Activated CD4-positive, alpha-beta T cell treated with anti-CD3 and anti-CD28 coated beads, Interleukin-2, Interleukin-4, amounts not matched to agents 100 ng/mL and 50 ng/mL, durations not matched to agents 16 hours and 8 hours (primary cell): ENCODE measurements around the gene RFTN1.
"Not testable (repeated sequence)": the region's sequence is repeated elsewhere in the genome, so short reads cannot be mapped to it uniquely, and the experiment has no call there.

Experiments used
- DNase-seq: peaks from one replicate; pipeline ENCODE4 v3.0.0-alpha.2; 2020; ENCODE audit warnings: low spot score

RFTN1 gene

DNA sequence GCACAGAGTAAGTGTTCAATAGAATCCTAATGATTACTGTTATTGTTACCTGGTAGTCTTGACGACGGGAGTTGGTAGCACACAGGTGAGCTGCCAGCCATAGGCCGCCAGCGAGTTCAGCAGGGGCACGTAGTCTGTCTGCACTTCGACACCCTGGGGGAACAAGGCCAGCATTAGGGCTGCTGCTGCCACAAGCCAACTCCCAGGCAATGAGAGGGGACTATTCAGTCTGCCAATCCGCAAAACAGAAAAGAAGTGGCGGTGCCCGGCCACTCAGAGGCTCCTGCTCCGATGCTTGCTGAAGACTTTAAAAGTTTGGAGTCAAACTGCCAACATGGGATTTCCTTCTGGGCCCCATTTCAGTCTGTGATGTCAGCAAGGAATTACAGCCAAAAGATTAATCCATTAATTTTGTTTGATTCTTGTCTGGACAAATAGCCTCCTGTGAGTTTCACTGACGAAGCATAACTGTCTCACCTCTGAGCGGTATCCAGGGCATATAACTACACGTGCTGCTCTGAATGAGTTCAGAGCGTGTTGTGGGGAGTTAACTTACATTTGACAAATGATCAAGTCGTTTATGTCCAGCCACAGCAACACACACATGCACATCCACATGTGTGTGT lies 186.7 kb downstream of the RFTN1 start:
- DNase-seq, result no peak

DNA sequence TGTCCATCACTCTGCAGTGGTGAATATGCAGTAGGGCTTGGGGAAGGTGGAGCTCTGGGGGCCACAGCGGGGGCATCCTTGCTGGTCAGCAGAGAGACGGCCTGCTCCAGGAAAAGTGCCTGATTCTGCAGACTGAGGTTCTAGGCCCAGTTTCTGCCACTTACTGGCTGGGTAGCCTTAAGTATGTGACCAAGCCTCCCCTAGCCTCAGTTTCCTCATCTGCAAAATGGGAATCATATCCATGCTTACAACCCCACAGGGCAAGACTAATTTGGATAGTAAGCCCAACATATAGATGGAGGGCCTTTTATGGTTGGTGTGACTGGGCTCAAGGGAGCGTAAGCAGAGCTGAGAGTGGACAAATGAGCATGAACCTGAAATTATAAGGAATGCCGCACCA lies 187.6 kb downstream of the RFTN1 start:
- no peak for DNase-seq

DNA sequence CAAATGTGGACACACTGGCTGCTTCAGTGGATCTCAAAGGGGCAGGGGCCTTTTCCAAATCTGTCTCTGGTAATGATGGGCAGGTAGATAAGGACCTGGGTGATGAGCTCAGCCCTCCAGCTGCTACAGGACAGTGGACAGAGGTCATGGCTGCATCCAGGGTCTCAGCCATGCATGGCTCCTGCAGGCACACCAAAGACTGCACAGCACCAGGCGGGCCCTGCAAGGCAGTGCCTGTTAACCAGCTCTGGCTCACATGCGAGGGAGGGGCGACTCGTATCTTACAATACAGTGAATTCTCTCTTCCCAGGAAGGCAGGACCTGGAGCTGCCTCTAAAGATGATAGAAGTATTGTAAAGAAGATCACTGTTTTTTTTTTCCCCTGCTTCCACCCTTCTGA lies 189.8 kb downstream of the RFTN1 start:
- DNase-seq, result no peak

DNA sequence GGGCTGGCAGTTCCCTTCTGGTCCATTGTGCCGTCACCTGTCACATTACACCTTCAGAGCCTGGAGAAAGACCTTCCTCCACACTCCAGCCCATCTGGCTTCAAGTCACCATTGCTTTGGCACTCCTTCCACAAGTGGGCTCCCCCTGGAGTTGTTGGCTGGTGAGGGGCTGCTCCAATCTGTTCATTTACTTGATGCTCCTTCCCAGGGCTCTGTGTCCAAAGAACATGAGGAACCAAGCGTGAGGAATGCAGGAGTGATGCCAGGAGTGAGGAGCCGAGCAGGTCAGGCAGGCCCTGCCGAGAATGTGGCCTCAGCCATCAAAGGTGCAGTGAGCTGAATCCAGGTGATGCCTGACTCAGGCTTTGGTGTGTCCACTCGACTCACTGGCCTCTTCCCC lies 191.3 kb downstream of the RFTN1 start:
- no peak for DNase-seq

DNA sequence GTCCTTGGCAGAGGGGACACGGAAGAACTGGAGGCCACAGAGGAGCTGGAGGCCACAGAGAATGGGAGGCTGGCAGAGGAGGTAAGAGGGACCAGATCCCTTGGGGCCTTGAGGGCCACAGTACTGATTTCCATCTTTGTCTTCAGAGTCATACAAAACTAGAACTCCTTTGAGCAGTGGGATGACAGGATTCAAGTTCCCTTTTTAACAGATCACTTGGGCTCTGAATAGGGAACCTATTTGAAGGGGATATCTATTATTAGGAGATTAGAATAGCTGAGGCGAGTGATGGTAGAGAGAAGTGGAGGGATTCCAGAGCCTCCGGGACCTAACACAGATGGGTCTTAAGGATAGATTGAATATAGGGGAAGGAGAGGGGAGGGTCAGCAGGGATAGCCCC lies 192.8 kb downstream of the RFTN1 start:
- no peak for DNase-seq

DNA sequence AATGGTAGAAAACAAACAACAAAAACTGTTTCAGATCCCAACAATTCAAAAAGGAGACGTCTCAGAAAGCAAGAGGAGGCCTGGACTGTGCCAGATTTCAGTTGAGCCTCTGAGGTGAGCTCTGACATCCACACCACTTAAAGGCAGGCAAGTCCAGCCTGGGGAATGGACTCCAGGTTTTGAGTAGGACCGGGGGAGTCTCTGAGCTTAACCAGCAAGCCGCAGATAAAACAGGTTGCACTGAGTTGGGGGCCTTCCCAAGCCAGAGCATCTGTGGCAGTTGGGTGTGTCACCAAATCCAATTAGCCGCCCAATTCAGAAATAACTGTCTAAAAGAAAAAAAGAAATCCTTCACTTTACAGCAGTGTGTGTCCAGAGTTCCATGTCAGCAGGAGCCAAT lies 193.8 kb downstream of the RFTN1 start:
- DNase-seq, result no peak

DNA sequence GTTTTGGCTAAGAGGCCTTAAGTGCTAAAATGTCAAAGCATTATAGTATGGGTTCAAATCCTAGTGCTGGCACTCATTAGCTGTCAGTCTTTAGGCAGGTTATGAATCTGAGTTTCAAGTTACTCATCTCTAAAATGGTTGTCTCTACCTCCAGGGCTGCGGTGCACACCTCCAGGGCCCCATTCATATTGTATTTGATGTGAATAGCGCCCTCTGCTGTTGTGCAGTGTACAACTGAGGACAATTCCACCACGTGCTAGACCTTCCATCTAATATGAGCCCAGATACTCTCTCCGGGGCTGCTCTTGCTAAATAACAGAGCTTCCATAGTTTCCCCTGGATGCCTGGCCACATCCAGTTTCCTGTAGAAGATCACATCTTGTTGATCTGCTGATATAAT lies 194.2 kb downstream of the RFTN1 start:
- peak; percentile 94 for DNase-seq

DNA sequence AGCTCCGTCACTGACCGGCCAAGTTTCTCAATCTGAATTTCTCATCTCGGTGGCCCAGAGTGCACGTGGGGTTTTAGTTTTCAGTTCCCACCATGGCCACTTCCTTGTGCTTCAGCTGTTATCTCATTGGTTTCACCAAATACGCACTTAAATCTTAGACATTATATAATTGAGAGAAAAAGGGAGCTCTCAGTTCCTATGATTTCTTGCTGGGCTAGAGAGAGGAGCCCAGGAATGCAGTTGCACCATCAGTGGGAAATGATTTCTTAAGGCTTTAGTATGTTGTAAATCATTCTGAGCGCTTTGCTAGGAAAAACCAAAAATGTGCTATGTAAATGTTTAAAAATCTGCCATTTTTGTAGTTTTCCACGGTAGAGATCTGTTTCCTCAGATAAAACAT lies 195.3 kb downstream of the RFTN1 start:
- no peak for DNase-seq

DNA sequence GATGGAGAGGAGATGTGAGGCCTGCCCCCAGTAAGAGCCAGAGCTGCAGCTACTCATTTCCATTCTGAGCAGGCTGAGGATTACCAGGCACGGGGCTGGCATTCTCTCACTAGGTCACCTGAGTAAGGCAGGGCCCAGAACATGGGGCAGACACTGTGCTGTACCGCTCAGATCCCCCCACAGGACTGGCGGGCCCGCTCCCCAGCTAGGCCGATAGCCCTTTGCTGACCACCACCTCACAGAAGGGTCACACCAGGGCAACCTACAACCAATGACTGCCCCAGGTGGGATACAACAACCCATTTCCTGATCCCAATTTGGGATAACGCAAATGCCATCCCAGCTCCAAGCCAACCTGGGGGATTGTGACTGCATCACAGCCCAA lies 195.9 kb downstream of the RFTN1 start:
- DNase-seq, result no peak

DNA sequence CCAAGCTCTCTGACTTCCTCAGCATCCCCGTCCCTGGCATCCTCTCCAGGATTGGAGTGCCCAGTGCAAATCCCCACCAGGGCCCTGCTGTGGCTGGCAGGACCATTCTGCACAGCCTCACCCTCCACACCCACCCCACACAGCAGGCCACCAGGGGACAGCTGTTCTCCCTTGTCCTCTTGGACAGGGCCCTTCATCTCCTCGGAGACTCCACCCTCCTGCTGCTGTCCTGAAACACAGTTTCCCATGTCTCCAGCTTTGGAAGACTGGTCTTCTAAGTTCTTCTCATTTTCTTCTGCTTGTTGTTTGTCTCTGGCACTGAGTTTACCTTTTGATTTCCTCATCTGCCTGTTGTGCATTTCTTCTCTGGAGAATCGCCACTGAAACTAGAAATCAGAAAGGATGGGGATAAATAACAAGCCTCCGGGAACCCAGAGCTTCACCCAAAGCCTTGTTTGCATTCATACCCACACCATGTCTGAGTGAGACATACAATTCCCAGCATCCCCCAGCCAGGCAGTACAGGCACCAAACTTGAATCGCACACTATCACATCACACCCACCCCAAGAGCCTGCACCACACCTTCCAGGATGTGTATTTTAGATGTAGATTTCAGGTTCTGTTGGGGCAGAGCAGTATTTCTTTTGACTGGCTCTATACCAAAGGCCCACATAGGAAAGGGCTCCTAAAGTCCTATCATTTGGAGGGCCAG lies 196.5 kb downstream of the RFTN1 start:
- no peak for DNase-seq

DNA sequence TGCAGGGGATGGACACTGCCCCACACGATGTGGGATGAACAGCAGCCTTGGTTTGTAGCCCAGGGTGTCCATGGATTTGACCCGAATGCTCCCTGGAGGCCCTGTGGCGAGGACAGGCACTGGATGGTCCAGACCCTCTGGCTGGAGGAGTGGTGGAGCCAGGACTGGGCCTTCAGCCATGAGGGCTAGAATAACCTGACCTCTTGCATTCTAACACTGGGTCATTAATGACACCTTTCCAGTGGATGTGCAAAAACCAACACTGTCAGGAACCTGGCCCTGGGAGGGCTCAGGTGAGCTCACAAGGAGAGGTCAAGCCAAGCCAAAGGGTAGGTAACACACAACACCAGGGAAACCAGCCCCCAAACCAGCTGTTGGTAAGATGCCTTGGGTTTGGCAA lies 197.1 kb downstream of the RFTN1 start:
- no peak for DNase-seq

DNA sequence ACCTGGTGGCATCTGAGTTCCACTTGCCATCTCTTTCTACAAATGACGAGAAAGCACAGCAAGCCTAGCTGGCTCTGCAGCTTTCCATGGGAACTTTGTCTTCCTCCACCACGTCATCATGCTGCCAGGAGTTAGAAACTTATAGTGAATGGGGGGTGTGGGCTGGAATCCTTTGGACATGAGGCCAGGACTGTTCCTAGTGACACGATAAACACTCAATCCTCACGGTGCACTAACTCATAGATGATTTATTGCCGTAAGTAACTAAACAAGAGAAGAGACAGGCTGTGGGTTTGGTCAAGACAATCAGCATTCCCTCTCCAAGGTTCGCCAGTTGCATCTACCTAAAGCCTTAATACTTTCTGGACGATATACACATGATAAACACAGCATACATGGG lies 197.9 kb downstream of the RFTN1 start:
- DNase-seq, result no peak

DNA sequence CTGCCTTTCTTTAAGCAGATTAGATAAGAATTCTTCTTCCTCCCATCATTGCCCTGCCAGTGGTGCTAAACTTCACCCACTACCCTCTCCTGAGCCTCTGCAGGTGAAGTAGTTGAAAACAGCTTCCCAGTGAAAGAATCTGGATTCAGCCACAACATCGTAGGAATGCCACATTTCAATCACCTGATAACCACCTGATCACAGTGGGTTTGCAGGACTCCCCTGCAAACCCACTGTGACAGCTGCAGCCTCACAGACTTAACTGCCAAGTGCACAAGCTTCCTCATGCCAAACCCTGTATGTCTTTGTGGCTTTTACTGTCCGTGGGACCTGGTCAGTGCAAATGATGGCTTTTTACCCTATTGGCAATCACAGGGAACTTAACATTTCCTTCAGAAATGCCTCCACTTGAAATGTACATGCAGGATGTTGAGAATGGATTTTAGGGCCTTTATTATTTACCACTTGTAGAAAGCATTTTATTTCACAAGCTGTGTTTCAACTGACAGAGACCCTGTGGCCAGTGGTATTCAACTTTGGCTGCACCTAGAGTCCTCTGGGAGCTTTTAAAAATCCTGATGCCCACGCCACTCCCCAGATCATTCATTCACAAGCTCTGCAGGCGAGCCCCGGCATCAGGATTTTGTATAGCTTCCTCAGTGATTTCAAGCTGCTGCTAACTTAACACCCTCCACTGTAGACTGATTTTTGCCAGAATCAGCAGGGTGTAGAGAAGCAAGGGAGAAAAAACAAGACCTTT lies 199.4 kb downstream of the RFTN1 start:
- DNase-seq, result no peak

DNA sequence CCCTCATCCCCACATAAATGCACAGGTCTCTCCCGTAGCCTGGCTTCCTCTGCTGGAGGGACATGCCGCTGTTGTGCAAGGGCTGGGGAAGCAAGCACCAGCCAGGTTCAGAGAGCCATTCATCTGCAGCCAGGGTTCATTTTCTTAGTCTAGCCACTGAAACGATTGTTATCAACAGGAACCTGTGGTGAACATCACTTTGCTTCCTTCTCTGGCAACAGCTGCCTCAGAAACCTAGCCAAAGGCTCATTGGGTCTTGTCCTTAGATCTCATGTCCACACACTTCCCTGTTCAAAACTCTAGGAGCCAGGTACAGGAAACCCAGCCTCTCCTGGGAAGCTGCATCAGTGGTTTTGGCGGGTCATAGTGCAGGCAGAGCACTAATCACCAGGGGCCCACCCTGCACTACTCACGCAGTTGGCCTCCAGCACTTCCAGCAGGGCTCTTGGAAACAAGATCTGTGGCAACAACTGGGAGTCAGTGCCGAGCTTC lies 201.5 kb downstream of the RFTN1 start:
- DNase-seq, result peak; percentile 86

DNA sequence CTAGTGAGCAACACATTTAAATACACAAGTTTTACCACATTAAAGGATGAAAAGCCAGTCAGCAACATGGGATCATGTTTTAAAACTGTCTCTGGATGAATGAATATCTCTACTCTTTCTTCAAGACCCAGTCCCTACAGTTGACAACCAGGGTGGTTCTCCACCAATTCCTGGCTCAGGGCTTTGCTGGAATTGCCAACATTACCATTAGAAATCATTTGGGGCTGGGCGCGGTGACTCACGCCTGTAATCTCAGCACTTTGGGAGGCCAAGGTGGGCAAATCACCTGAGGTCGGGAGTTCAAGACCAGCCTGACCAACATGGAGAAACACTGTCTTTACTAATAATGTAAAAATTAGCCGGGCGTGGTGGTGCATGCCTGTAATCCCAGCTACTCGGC lies 203.0 kb downstream of the RFTN1 start:
- DNase-seq, result not testable (repeated sequence)

DNA sequence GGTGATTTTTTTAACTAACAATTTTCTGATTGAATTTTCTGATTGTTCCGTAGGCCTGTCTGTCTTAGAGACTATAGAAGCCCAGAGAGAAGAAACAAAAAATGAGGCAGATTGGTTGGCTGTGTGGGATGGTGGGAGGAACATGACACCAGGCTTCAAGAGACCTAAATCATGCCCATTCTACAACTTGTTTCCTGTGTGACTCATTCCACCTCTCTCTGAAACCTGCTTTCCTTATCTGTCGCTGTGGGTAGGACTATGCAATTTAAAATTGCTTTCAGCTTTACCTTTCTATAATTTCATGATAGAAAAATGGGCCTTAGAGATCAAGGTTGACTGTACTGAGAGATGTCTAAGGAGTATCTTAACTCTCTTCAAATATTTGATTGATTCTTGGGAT lies 203.9 kb downstream of the RFTN1 start:
- peak; percentile 90 for DNase-seq

DNA sequence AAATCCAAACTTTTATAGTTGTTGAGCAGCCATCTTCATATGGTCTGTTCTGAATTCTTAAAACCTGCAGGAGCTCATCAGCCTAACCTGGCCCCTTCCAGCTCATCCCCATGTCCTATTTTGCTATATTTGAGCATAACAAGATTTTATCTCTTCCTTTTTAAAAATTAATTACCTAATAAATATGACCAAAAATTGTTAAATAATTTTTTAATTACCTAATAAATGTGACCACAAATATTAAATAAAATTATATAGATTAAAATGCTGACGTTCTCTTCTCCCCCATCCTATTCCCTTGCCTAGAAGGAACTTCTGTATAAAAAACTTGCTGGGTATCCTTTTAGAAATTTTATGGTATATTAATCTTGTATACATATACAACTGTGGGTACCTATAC lies 204.8 kb downstream of the RFTN1 start:
- DNase-seq, result no peak

DNA sequence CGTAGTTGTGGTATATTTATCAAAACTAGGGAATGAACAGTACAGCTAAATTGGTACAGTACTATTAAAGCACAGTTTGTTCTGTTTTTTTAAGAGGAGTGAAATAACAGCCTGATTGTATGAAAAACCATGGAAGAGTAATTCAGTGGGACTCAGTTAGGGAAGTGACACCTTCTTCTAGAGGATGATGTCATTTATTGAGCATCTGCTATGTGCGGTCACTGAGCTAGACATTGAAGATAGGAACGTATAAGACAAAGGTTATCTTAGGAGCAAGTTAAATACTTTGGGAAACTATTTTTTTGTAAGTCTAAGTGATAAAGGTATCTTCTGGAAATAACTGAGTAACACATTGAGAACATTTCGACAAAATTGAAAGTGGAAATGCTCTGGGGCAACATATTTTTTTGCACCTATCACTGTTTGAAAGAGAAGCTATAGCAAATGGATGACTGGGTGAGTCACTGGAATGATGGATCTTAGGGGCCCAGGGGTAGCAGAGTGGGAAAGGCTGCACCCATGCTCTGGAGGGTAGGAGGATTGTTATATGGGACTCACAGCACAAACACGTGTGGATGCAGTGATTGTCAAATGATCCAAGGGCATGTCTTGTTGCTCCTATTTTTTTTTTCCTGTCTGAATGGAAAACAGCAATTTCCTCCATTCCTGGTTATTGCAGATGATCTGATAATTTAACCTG lies 205.5 kb downstream of the RFTN1 start:
- DNase-seq, result no peak

DNA sequence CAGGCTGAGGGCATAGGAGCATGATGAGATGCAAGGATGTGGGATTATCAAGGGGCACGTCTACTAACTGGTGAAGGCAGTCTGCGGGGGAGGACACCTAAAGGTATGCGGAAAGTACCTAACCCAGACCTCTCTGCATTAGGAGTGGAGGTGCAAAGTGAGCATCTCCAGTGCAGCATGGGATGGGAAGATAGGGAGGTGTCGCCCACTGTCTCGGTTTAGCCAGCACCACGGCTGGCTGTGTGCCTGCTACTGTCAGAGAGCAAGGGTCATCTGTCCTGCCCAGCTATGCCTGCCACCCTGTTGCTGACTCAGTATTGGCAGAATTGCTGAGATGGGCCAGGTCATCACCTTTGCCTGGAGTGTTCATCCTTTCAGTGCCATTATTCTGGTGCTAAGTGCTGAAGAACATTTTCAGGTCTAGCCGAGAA lies 208.4 kb downstream of the RFTN1 start:
- no peak for DNase-seq

DNA sequence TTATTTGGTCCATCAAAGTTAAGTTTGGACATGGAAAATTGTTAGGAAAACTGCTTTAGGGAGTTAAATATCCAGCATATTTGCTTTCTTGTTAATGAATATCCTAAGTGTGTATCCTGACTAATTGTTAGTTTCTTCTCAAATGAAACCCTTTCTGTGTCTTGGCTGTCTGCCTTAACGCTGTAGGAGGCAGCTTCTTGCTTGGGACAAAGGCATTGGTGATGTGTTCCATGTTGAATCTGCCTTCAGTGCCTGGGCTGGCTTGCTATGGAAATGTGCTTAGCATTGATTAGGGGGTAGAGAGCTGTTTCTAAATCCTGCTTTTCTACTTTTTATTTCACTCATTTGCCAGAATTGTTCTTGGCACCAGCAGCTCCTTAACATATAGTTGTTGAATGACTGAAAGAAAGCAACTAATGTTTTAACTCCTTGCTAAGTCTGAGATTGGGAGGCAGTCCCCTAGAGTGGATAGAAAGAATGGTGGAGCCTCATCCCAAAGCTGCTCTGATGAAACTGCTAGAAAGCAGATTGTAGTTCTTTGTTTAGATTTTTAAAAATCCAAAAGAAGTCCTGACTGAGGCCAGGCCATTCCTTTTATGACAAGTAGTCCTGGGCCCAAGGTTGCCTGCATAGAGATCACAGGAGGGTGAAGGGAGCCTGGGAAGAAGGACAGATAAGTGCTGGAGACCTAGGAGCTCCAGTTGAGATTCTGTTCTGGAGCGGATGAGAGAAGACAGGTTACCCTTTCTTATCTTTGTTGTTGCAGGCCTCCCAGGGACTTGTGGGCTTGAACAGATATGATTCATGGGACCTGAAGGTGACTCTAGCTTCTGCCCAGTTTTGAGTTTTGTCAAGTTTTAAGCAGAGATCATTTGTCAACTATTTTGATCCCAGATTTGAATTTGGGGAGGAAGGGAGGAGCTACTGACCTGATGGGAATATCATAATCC lies 209.2 kb downstream of the RFTN1 start:
- no peak for DNase-seq

DNA sequence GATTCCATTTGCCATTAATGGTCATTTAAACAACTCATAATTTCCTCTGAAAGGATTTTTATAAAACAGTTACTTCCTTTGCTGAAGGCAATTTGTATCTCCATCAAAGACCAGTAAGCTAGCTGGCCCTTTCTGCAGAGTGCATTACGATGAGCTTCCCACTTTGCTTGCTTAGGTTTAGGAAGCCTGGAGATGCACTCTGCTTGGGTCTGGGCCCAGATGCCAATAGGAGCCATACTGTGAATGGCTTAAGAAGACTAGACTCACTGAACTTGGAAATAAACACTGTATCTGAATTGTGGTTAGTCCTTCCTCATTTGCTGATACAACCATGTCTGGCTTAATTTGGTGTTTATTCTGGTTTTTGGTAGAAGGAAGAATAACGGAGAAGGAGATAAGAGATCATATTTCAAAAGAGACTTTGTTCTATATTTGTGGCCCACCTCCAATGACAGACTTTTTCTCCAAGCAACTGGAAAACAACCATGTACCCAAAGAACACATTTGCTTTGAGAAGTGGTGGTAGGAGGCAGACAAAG lies 210.4 kb downstream of the RFTN1 start:
- no peak for DNase-seq
